ENCODE results near the gene NPAS3. TPM values are rescaled to one million over a fixed set of nuclear protein-coding genes. Genes with fewer than 3 reads are reported as not detected.

NPAS3 gene
- total RNA-seq, 1 donor from 2014 or later: not detected

DNA sequence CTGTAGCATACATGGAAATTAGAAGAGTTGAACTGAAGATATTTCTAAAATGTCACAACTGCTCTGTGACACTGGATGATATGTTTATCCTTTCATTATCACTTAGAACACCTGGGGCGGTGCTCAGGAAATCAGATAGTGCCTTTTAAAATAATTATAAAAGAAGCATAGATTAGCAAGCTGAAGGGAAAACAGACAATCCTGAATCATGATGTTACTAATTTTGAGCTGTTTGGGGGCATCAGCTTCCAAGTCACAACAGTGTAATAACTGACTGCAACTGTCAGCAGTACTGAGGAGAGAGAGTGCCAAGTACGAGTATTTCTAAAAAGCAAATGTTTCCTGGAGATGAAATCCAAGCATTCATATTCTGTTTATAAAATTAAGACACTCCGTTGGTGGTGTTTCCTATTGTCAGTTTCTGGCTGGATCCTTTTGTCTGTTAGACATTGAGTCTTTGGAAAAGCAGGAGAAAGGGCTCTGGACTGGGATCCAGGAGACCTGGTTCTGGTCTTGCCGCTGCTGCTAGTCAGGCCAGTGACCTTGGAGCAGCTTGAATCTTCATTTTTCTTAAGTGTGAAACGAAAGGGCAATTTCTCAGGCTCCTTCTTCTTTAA lies 632.1 kb downstream of the NPAS3 start:
- Mint-ChIP-seq H3K27me3 (ENCODE audit: insufficient read depth, low read depth) (peaks cover 7% of the 10 kb centered on the region), H3K4me1 (peaks cover 55% of the 10 kb centered on the region), H3K27ac (peak overlapping the region; percentile 77), H3K4me3 (no peak overlapping the region), H3K36me3 (no peaks in the 10 kb centered on the region), H3K9me3 (no peaks in the 10 kb centered on the region)
- Histone ChIP-seq H3K27ac (no peak overlapping the region), H3K4me3 (no peak overlapping the region), H3F3A (ENCODE audit: low read depth) (no peaks in the 10 kb centered on the region), H3K27me3 (no peaks in the 10 kb centered on the region), H2AFZ (replicated peaks) (no peak overlapping the region), H3K9me3 (ENCODE audit: low read depth) (no peaks in the 10 kb centered on the region), H3K9ac (no peak overlapping the region), H4K20me1 (ENCODE audit: low read depth) (no peaks in the 10 kb centered on the region), H3K36me3 (no peaks in the 10 kb centered on the region), H3K4me2 (no peak overlapping the region), H3K79me2 (ENCODE audit: low read depth) (no peaks in the 10 kb centered on the region), H3K4me1 (peaks cover 2% of the 10 kb centered on the region)
- TF ChIP-seq EZH2 (IDR thresholded peaks at IDR 0.05) (no peak), EZH2phosphoT487 (IDR thresholded peaks at IDR 0.05) (no peak)
- TF ChIP-seq, protein P1, sequence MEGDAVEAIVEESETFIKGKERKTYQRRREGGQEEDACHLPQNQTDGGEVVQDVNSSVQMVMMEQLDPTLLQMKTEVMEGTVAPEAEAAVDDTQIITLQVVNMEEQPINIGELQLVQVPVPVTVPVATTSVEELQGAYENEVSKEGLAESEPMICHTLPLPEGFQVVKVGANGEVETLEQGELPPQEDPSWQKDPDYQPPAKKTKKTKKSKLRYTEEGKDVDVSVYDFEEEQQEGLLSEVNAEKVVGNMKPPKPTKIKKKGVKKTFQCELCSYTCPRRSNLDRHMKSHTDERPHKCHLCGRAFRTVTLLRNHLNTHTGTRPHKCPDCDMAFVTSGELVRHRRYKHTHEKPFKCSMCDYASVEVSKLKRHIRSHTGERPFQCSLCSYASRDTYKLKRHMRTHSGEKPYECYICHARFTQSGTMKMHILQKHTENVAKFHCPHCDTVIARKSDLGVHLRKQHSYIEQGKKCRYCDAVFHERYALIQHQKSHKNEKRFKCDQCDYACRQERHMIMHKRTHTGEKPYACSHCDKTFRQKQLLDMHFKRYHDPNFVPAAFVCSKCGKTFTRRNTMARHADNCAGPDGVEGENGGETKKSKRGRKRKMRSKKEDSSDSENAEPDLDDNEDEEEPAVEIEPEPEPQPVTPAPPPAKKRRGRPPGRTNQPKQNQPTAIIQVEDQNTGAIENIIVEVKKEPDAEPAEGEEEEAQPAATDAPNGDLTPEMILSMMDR (IDR thresholded peaks at IDR 0.05): no peak
- no peak for DNase-seq (ENCODE audit: low spot score)

DNA sequence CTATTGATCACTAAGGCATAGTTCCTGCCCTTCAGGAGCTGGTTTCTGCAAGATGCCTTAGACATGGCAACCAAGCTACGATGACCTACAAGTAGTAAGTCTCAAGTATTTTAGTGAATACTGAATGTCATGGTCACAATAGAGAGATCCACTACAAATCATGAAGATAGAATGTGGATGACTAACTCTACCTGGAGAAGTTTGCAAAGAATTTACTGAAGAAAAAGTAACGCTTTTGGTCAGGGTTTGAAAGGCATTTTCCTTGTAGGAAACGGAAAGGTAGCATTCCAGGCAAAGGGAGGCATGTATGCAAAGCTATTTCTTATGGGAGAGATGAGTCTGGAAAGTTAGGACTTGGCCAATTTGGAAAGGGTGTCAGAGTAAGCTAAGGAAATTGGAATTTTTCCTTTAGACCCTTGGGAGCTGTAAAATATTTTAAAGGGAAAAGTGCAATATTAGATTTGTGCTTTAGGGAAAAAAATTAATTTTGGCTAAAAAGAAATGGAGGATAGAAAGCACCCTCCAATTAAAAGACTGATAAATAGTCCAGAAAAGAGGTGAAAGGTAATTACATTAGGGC lies 634.7 kb downstream of the NPAS3 start:
- H3K27ac Mint-ChIP-seq: no peak overlapping the region
- H3K79me2 ChIP-seq (ENCODE audit: low read depth): no peaks in the 10 kb centered on the region
- H3K9me3 ChIP-seq (ENCODE audit: low read depth): no peaks in the 10 kb centered on the region
- peaks cover under 1% of the 10 kb centered on the region for H3K36me3 Mint-ChIP-seq
- H3K4me1 Mint-ChIP-seq: peaks cover 32% of the 10 kb centered on the region
- H4K20me1 ChIP-seq (ENCODE audit: low read depth): no peaks in the 10 kb centered on the region
- H3K4me3 ChIP-seq: no peak overlapping the region
- H3K27ac ChIP-seq: no peak overlapping the region
- TF ChIP-seq EZH2 (IDR thresholded peaks at IDR 0.05): no peak
- TF ChIP-seq, protein P1 (IDR thresholded peaks at IDR 0.05): no peak
- no peak for TF ChIP-seq EZH2phosphoT487 (IDR thresholded peaks at IDR 0.05)
- H3K4me2 ChIP-seq: no peak overlapping the region
- no peaks in the 10 kb centered on the region for H3K27me3 ChIP-seq
- no peaks in the 10 kb centered on the region for H3F3A ChIP-seq (ENCODE audit: low read depth)
- no peaks in the 10 kb centered on the region for H3K4me1 ChIP-seq
- H3K36me3 ChIP-seq: no peaks in the 10 kb centered on the region
- no peaks in the 10 kb centered on the region for H3K9me3 Mint-ChIP-seq
- no peak for DNase-seq (ENCODE audit: low spot score)
- peaks cover 7% of the 10 kb centered on the region for H3K27me3 Mint-ChIP-seq (ENCODE audit: insufficient read depth, low read depth)
- no peak overlapping the region for H3K4me3 Mint-ChIP-seq
- no peak overlapping the region for H3K9ac ChIP-seq
- no peak overlapping the region for H2AFZ ChIP-seq (replicated peaks)

DNA sequence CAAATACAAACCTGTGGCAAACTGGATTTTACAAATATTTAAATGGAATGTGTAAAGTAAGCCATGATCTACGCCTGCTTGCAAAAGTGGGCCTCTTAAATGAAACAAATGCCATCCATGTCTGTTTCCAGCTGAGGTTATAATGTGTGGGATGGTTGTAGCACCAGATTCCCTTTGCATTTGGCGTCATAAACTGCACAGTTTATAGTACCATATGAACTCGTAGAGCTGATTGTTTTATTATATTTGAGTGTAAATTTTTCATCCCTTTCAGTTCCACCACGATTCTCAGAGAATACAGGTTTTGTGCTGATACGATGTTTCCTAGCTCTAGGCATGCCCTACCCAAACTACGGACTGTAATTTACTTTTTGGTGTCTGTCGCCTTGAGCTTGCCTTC lies 637.3 kb downstream of the NPAS3 start:
- Mint-ChIP-seq H3K4me3 (no peak overlapping the region), H3K4me1 (peaks cover 7% of the 10 kb centered on the region)
- H2AFZ ChIP-seq (replicated peaks): no peak overlapping the region

More for the DNA sequence above, 637.3 kb downstream of the NPAS3 start:
- no peaks in the 10 kb centered on the region for H3K36me3 ChIP-seq
- H3K4me1 ChIP-seq: no peaks in the 10 kb centered on the region
- H3K9ac ChIP-seq: no peak overlapping the region
- no peak overlapping the region for H3K27ac ChIP-seq
- H4K20me1 ChIP-seq (ENCODE audit: low read depth): no peaks in the 10 kb centered on the region
- H3K36me3 Mint-ChIP-seq: peaks cover 4% of the 10 kb centered on the region
- no peak overlapping the region for H3K4me2 ChIP-seq
- no peaks in the 10 kb centered on the region for H3K9me3 Mint-ChIP-seq
- H3K27ac Mint-ChIP-seq: no peak overlapping the region
- H3K9me3 ChIP-seq (ENCODE audit: low read depth): no peaks in the 10 kb centered on the region
- no peaks in the 10 kb centered on the region for H3K27me3 ChIP-seq
- DNase-seq (ENCODE audit: low spot score): no peak
- no peaks in the 10 kb centered on the region for H3F3A ChIP-seq (ENCODE audit: low read depth)
- peaks cover 7% of the 10 kb centered on the region for H3K27me3 Mint-ChIP-seq (ENCODE audit: insufficient read depth, low read depth)
- TF ChIP-seq, protein P1 (IDR thresholded peaks at IDR 0.05): no peak
- no peak overlapping the region for H3K4me3 ChIP-seq
- no peaks in the 10 kb centered on the region for H3K79me2 ChIP-seq (ENCODE audit: low read depth)
